ENCODE data around the gene EIF4B. TPM values are rescaled to one million over a fixed set of nuclear protein-coding genes. Genes with fewer than 3 reads are reported as not detected.

Gene EIF4B
- total RNA-seq: 339 TPM

DNA sequence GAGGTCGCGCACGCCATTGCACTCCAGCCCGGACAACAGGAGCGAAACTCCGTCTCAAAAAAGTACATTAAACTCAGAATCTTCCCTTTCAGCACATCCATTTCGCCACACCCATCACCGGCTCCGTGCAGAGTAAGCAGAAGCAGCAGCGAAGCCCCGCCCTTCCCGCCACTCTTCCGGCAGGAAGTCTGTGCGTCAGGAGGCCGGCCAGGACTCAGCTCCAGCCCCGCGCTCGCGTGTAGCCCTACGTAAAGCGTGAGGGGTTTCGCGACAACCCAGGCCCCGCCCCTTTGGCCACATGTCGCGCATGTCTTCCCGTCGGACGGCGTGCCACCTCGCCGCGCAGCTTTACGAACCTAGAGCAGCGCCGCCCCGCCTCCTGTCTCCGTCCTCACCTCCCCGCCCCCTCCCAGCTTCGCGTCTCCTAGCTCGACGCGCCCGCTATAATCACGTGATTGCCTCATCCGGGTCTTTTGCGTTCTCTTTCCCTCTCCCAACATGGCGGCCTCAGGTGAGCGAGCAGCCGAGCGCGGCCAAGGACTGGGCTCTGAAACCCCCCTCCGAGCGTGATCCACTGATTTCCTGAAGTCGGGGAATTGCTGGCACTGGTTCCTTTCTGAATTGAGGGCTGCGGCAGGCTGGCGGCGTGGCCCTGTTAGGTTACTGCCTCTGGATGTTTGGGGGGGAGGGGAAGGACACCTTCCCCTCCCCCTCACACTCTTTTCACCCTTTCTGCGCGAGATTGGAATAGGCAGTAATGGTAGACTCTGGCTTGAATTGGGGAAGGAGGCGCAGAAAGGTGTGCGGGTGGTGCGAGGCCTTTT is at the start of gene EIF4B:
Gene EIF4B (plus strand): TSS at position 471 of the 824 bp plus-strand sequence. CDS start 28 bp downstream, at position 499.
- peak; percentile 94 to 97 for TF ChIP-seq POLR2AphosphoS5 (IDR thresholded peaks at IDR 0.05; ENCODE audit: insufficient read depth in 1 of 2, low read depth in 1 of 2)
- TF ChIP-seq POLR2A (IDR thresholded peaks at IDR 0.05): peak in 1 of 2 donors; percentile 72
- TF ChIP-seq CTCF (IDR thresholded peaks at IDR 0.05): no peak
- Histone ChIP-seq H3K9me3 (no peaks in the 10 kb centered on the region), H3K4me3 (peak within 1 kb of the TSS; percentile 63 to 94), H3K36me3 (no peaks in the 10 kb centered on the region), H3K27me3 (no peaks in the 10 kb centered on the region), H3K27ac (peak within 1 kb of the TSS; percentile 97), H3K4me1 (peaks cover 63% of the 10 kb centered on the region)
- DNase-seq (ENCODE audit: extremely low spot score in 2 of 2): peak; percentile 98 to 100
- intact Hi-C loops (cut with DNase I): no loop called here

GRCh38 chr12:52956987-52957386 is 49.3 kb upstream of the EIF4B start:
- Histone ChIP-seq H3K4me3 (no peak overlapping the region), H3K4me1 (no peaks in the 10 kb centered on the region), H3K9me3 (no peaks in the 10 kb centered on the region), H3K27ac (no peak overlapping the region), H3K36me3 (no peaks in the 10 kb centered on the region), H3K27me3 (no peaks in the 10 kb centered on the region)
- intact Hi-C loops (cut with DNase I): no loop called here
- DNase-seq (ENCODE audit: extremely low spot score in 2 of 2): no peak
- TF ChIP-seq POLR2AphosphoS5 (IDR thresholded peaks at IDR 0.05; ENCODE audit: insufficient read depth in 1 of 2, low read depth in 1 of 2): no peak
- TF ChIP-seq CTCF (IDR thresholded peaks at IDR 0.05): no peak
- TF ChIP-seq POLR2A (IDR thresholded peaks at IDR 0.05): no peak

DNA sequence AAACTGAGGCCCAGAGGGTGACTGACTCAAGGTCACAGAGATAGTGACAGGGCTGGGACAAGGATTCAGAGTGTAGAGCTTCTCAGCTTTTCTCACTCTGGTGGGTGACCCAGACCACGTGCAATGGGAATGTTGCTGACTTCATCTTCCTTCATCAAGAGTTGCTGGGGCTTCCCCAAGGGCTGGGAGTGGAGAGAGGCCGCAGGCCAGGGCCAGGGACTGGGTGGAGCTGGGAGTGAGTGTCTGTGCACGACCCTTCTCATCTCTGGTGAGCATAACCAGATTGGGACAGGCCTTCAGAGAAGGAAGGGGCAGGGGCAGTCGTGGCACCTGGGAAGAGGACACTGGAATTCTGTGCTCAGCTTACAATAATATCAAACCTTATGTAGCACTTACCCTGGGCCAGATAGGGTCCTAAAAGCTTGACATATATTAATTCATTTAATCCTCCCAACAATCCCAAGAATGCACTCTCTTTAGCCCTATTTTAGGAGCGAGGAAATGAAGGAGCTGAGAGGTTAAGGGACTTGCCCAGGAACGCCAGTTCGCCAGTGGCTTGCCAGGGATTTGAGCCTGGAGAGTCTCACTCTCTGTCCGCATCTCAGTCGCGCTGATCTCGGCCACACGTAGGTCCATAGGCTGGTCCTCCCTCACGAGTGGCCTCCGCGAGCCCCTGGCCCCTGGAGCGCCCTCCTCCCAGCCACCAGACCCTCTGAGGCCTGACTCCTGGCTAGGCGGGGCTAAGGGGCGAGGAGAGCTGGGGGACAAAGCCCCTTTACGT is 41.5 kb upstream of the EIF4B start:
- Histone ChIP-seq H3K27ac (peak overlapping the region; percentile 59), H3K4me3 (peak overlapping the region; percentile 30 to 34), H3K4me1 (peaks cover 12% of the 10 kb centered on the region), H3K27me3 (no peaks in the 10 kb centered on the region), H3K36me3 (no peaks in the 10 kb centered on the region), H3K9me3 (no peaks in the 10 kb centered on the region)
- DNase-seq (ENCODE audit: extremely low spot score in 2 of 2): no peak
- intact Hi-C loops (cut with DNase I): no loop called here
- no peak for TF ChIP-seq POLR2AphosphoS5 (IDR thresholded peaks at IDR 0.05; ENCODE audit: insufficient read depth in 1 of 2, low read depth in 1 of 2)
- no peak for TF ChIP-seq POLR2A (IDR thresholded peaks at IDR 0.05)
- TF ChIP-seq CTCF (IDR thresholded peaks at IDR 0.05): no peak

GRCh38 chr12:52965337-52965731 is 40.9 kb upstream of the EIF4B start:
- intact Hi-C loops (cut with DNase I): no loop called here
- H3K27ac ChIP-seq: peak overlapping the region; percentile 59
- H3K4me3 ChIP-seq: peak overlapping the region; percentile 30 to 34
- no peaks in the 10 kb centered on the region for H3K36me3 ChIP-seq
- no peak for TF ChIP-seq POLR2A (IDR thresholded peaks at IDR 0.05)
- no peak for TF ChIP-seq POLR2AphosphoS5 (IDR thresholded peaks at IDR 0.05; ENCODE audit: insufficient read depth in 1 of 2, low read depth in 1 of 2)
- TF ChIP-seq CTCF (IDR thresholded peaks at IDR 0.05): no peak
- H3K9me3 ChIP-seq: no peaks in the 10 kb centered on the region
- no peaks in the 10 kb centered on the region for H3K27me3 ChIP-seq
- no peak for DNase-seq (ENCODE audit: extremely low spot score in 2 of 2)
- peaks cover 12% of the 10 kb centered on the region for H3K4me1 ChIP-seq
